ENCODE data around the gene GYS2.

The GYS2 gene

DNA sequence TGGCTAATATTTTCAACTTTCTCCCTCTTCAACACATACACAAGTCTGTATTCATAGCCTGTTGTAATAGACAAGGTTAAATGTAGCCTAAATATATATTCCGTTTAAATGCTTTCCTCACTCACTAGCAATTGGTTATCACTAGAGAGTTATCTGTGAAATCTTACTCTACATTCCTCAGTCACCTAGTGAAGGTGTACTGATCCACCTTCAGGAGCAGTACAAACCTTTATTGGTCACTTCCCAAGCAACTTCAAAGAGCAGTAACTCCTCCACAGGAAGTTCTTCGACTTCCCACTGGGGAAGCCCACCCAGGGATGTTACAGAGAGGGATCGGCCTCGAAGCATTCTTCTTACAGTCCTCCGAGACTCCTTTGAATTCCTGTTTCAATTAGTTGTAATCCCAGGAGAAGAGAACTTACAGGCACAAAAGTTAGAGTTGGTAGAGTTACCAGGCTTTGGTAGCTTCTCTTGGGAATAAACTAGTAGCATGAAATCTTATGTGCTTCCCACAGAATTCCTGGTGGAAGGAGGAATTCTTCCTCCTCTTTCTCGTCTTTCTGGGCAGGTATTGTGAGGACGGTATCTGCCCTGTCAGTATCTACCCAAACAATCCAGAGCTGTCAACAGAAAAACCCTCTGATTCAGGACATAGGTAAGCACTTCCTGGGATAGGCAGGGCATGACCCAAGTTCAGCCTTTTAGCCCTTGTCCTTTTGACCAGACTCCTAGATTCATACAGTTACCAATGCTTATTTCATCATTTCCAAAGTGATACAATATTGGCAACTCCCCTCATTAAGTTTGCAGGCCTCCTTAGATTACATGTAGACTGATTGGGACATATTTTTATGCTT, at the start of gene GYS2:
Gene GYS2, minus strand, starts transcription at position 603 of the 857 bp plus-strand sequence. Its CDS starts 255 bp downstream, at position 348.
- no peak for ATAC-seq (ENCODE audit: low read depth)
- no peaks in the 10 kb centered on the region for H3K27me3 ChIP-seq (ENCODE audit: insufficient read depth, poor library complexity, severe bottlenecking)
- TF ChIP-seq, protein P1, sequence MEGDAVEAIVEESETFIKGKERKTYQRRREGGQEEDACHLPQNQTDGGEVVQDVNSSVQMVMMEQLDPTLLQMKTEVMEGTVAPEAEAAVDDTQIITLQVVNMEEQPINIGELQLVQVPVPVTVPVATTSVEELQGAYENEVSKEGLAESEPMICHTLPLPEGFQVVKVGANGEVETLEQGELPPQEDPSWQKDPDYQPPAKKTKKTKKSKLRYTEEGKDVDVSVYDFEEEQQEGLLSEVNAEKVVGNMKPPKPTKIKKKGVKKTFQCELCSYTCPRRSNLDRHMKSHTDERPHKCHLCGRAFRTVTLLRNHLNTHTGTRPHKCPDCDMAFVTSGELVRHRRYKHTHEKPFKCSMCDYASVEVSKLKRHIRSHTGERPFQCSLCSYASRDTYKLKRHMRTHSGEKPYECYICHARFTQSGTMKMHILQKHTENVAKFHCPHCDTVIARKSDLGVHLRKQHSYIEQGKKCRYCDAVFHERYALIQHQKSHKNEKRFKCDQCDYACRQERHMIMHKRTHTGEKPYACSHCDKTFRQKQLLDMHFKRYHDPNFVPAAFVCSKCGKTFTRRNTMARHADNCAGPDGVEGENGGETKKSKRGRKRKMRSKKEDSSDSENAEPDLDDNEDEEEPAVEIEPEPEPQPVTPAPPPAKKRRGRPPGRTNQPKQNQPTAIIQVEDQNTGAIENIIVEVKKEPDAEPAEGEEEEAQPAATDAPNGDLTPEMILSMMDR (IDR thresholded peaks at IDR 0.05; ENCODE audit: poor library complexity, severe bottlenecking): no peak
- DNase-seq (ENCODE audit: low spot score): no peak
- no peaks in the 10 kb centered on the region for H3K9me3 ChIP-seq (ENCODE audit: severe bottlenecking)
- H3K4me1 ChIP-seq (ENCODE audit: insufficient read depth, poor library complexity, severe bottlenecking): no peaks in the 10 kb centered on the region
- no peaks in the 10 kb centered on the region for H3K36me3 ChIP-seq (ENCODE audit: low read depth)
- no peak within 1 kb of the TSS for H3K27ac ChIP-seq (ENCODE audit: poor library complexity, severe bottlenecking)
- H3K4me3 ChIP-seq (ENCODE audit: severe bottlenecking): no peak within 1 kb of the TSS

DNA sequence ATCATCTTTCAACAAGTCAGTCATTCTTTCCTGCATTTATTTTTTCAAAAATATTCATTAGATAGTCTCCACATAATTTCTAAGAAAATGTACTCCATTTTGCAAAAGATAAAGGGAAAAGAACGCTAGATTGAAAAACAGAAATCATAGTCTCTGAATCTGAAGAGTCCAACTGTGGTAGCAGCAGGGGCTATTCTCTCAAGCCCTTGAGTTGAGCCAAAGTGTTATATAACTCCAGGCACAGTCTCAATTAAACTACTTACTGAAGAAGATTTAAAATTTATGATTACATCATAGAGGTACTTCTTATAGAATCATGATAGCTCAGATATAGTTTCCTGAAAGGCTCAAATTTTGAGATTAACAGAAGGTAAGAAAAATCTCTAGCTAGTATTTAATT, 47.2 kb upstream of the GYS2 start:
- ATAC-seq (ENCODE audit: low read depth) (no peak), DNase-seq (ENCODE audit: low spot score) (no peak)
- TF ChIP-seq, protein P1 (IDR thresholded peaks at IDR 0.05; ENCODE audit: poor library complexity, severe bottlenecking): no peak
- Histone ChIP-seq H3K9me3 (ENCODE audit: severe bottlenecking) (no peaks in the 10 kb centered on the region), H3K27ac (ENCODE audit: poor library complexity, severe bottlenecking) (no peak overlapping the region), H3K4me3 (ENCODE audit: severe bottlenecking) (no peak overlapping the region), H3K4me1 (ENCODE audit: insufficient read depth, poor library complexity, severe bottlenecking) (no peaks in the 10 kb centered on the region), H3K27me3 (ENCODE audit: insufficient read depth, poor library complexity, severe bottlenecking) (no peaks in the 10 kb centered on the region), H3K36me3 (ENCODE audit: low read depth) (peaks cover 79% of the 10 kb centered on the region)

DNA sequence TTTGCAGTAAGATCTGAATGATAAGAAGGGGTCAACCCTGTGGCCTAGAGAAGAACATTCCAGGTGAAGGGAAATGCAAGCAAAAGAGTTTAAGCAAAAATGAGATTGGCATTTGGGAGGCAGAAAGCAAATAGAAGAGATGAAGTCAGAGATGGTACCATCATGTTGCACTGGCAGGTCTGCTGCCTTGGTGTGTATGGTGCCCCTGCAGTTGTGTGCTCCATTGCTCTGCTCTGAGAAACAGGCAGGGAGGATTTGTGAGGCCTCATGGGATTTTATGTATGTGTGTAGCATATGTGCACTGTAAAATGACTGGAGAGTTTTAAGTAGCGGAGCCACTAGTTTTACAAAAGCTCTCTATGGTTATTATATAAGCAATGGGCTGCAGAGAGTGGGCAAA, 46.4 kb upstream of the GYS2 start:
- TF ChIP-seq, protein P1 (IDR thresholded peaks at IDR 0.05; ENCODE audit: poor library complexity, severe bottlenecking): no peak
- Histone ChIP-seq H3K9me3 (ENCODE audit: severe bottlenecking) (no peaks in the 10 kb centered on the region), H3K27ac (ENCODE audit: poor library complexity, severe bottlenecking) (no peak overlapping the region), H3K4me1 (ENCODE audit: insufficient read depth, poor library complexity, severe bottlenecking) (peaks cover under 1% of the 10 kb centered on the region), H3K36me3 (ENCODE audit: low read depth) (peaks cover 82% of the 10 kb centered on the region), H3K27me3 (ENCODE audit: insufficient read depth, poor library complexity, severe bottlenecking) (no peaks in the 10 kb centered on the region), H3K4me3 (ENCODE audit: severe bottlenecking) (no peak overlapping the region)
- ATAC-seq (ENCODE audit: low read depth) (no peak), DNase-seq (ENCODE audit: low spot score) (no peak)

DNA sequence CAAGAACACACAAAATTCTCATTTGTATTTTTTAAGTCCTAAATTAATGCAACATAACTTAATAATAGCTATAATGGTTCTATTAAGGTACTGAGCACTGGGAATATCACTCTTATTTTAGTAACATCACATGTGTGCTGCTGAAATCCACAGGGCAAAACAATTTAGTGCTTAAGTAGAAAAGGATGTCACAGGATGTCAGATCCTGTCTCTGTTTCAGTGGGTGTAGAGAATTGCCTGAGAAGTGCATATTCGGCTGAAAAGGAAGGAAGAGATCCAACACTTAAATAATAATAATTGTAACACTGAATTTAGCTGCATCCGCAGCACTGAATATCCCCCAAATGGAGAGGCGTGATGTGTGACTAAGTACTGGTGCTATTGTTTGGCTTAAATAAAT, 44.4 kb upstream of the GYS2 start:
- Histone ChIP-seq H3K36me3 (ENCODE audit: low read depth) (peaks cover 80% of the 10 kb centered on the region), H3K27me3 (ENCODE audit: insufficient read depth, poor library complexity, severe bottlenecking) (no peaks in the 10 kb centered on the region), H3K4me3 (ENCODE audit: severe bottlenecking) (no peak overlapping the region), H3K9me3 (ENCODE audit: severe bottlenecking) (no peaks in the 10 kb centered on the region), H3K27ac (ENCODE audit: poor library complexity, severe bottlenecking) (no peak overlapping the region), H3K4me1 (ENCODE audit: insufficient read depth, poor library complexity, severe bottlenecking) (peaks cover 12% of the 10 kb centered on the region)
- DNase-seq (ENCODE audit: low spot score) (no peak), ATAC-seq (ENCODE audit: low read depth) (no peak)
- TF ChIP-seq, protein P1 (IDR thresholded peaks at IDR 0.05; ENCODE audit: poor library complexity, severe bottlenecking): no peak

DNA sequence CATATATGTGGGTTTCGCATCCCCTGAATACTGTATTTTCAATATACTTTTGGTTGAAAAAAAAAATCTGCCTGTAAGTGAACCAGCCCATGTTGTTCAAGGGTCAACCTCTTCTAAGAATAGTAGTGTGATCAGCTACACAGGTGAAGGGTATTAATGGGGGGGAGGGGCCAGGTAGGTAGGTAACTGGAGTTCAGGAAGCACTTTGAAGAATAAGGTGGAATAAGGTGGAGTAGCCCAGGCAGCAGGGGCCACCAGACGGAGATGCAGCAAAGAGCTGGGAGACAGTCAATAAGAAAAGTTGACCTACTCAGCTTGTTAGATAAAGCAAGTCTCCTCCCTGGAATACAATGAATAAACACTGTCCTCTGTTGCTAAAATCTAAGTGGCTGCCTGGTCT, 43.7 kb upstream of the GYS2 start:
- H3K27me3 ChIP-seq (ENCODE audit: insufficient read depth, poor library complexity, severe bottlenecking): no peaks in the 10 kb centered on the region
- H3K4me3 ChIP-seq (ENCODE audit: severe bottlenecking): no peak overlapping the region
- ATAC-seq (ENCODE audit: low read depth) (no peak), DNase-seq (ENCODE audit: low spot score) (no peak)
- H3K27ac ChIP-seq (ENCODE audit: poor library complexity, severe bottlenecking): no peak overlapping the region
- peaks cover 18% of the 10 kb centered on the region for H3K4me1 ChIP-seq (ENCODE audit: insufficient read depth, poor library complexity, severe bottlenecking)
- TF ChIP-seq, protein P1 (IDR thresholded peaks at IDR 0.05; ENCODE audit: poor library complexity, severe bottlenecking): no peak
- no peaks in the 10 kb centered on the region for H3K9me3 ChIP-seq (ENCODE audit: severe bottlenecking)
- H3K36me3 ChIP-seq (ENCODE audit: low read depth): peaks cover 80% of the 10 kb centered on the region

All from RWPE2 (cell line).